ENCODE data around the gene DDX10.
"Not testable (repeated sequence)": the region's sequence is repeated elsewhere in the genome, so short reads cannot be mapped to it uniquely, and the experiment has no call there.

The DDX10 gene

GRCh38 chr11:108636222-108636621 is 28.6 kb upstream of the DDX10 start:
- Histone ChIP-seq H3K9ac (no peak overlapping the region), H3K79me2 (ENCODE audit: insufficient read depth, low read depth) (no peaks in the 10 kb centered on the region), H3K4me3 (IDR thresholded peaks at IDR 0.05; ENCODE audit: insufficient read depth, low read depth, low read length) (no peak overlapping the region), H3K27ac (no peak overlapping the region), H4K20me1 (ENCODE audit: insufficient read depth) (no peaks in the 10 kb centered on the region), H3K27me3 (ENCODE audit: insufficient read depth, low read depth) (no peaks in the 10 kb centered on the region), H2AFZ (ENCODE audit: low read depth) (no peak overlapping the region), H3K36me3 (ENCODE audit: insufficient read depth) (no peaks in the 10 kb centered on the region), H3K4me1 (ENCODE audit: low read depth, poor library complexity, severe bottlenecking) (no peaks in the 10 kb centered on the region), H3K4me2 (no peak overlapping the region)
- no peak for TF ChIP-seq CTCF (conservative IDR thresholded peaks at IDR 0.05; ENCODE audit: low read depth, low read length)

- Histone ChIP-seq H4K20me1 (ENCODE audit: insufficient read depth) (no peaks in the 10 kb centered on the region), H3K4me3 (IDR thresholded peaks at IDR 0.05; ENCODE audit: insufficient read depth, low read depth, low read length) (no peak overlapping the region), H2AFZ (ENCODE audit: low read depth) (no peak overlapping the region), H3K4me1 (ENCODE audit: low read depth, poor library complexity, severe bottlenecking) (no peaks in the 10 kb centered on the region), H3K9ac (no peak overlapping the region), H3K79me2 (ENCODE audit: insufficient read depth, low read depth) (no peaks in the 10 kb centered on the region), H3K27me3 (ENCODE audit: insufficient read depth, low read depth) (no peaks in the 10 kb centered on the region), H3K4me2 (no peak overlapping the region), H3K27ac (no peak overlapping the region), H3K36me3 (ENCODE audit: insufficient read depth) (no peaks in the 10 kb centered on the region)
- no peak for TF ChIP-seq CTCF (conservative IDR thresholded peaks at IDR 0.05; ENCODE audit: low read depth, low read length)
Measured at GRCh38 chr11:108639146-108639545, 25.7 kb upstream of the DDX10 start.

- H3K79me2 ChIP-seq (ENCODE audit: insufficient read depth, low read depth); H4K20me1 ChIP-seq (ENCODE audit: insufficient read depth); H3K4me2 ChIP-seq; H3K36me3 ChIP-seq (ENCODE audit: insufficient read depth); H3K4me1 ChIP-seq (ENCODE audit: low read depth, poor library complexity, severe bottlenecking); H3K27me3 ChIP-seq (ENCODE audit: insufficient read depth, low read depth); H2AFZ ChIP-seq (ENCODE audit: low read depth); H3K9ac ChIP-seq; H3K4me3 ChIP-seq (IDR thresholded peaks at IDR 0.05; ENCODE audit: insufficient read depth, low read depth, low read length); H3K27ac ChIP-seq: not testable (repeated sequence)
Measured at GRCh38 chr11:108641752-108642151, 23.1 kb upstream of the DDX10 start.

GRCh38 chr11:108643974-108644373 is 20.9 kb upstream of the DDX10 start:
- H4K20me1 ChIP-seq (ENCODE audit: insufficient read depth), result no peaks in the 10 kb centered on the region
- H3K4me1 ChIP-seq (ENCODE audit: low read depth, poor library complexity, severe bottlenecking), result no peaks in the 10 kb centered on the region
- H3K9ac ChIP-seq, result no peak overlapping the region
- no peak overlapping the region for H3K27ac ChIP-seq
- TF ChIP-seq CTCF (conservative IDR thresholded peaks at IDR 0.05; ENCODE audit: low read depth, low read length), result no peak
- no peaks in the 10 kb centered on the region for H3K36me3 ChIP-seq (ENCODE audit: insufficient read depth)
- H2AFZ ChIP-seq (ENCODE audit: low read depth), result no peak overlapping the region
- no peaks in the 10 kb centered on the region for H3K79me2 ChIP-seq (ENCODE audit: insufficient read depth, low read depth)
- H3K27me3 ChIP-seq (ENCODE audit: insufficient read depth, low read depth), result no peaks in the 10 kb centered on the region
- H3K4me3 ChIP-seq (IDR thresholded peaks at IDR 0.05; ENCODE audit: insufficient read depth, low read depth, low read length), result no peak overlapping the region
- no peak overlapping the region for H3K4me2 ChIP-seq

GRCh38 chr11:108645970-108646369 is 18.9 kb upstream of the DDX10 start:
- Histone ChIP-seq H4K20me1 (ENCODE audit: insufficient read depth) (no peaks in the 10 kb centered on the region), H3K79me2 (ENCODE audit: insufficient read depth, low read depth) (no peaks in the 10 kb centered on the region), H2AFZ (ENCODE audit: low read depth) (no peak overlapping the region), H3K4me2 (no peak overlapping the region), H3K27me3 (ENCODE audit: insufficient read depth, low read depth) (no peaks in the 10 kb centered on the region), H3K27ac (no peak overlapping the region), H3K4me1 (ENCODE audit: low read depth, poor library complexity, severe bottlenecking) (no peaks in the 10 kb centered on the region), H3K9ac (no peak overlapping the region), H3K36me3 (ENCODE audit: insufficient read depth) (no peaks in the 10 kb centered on the region), H3K4me3 (IDR thresholded peaks at IDR 0.05; ENCODE audit: insufficient read depth, low read depth, low read length) (no peak overlapping the region)
- TF ChIP-seq CTCF (conservative IDR thresholded peaks at IDR 0.05; ENCODE audit: low read depth, low read length), result no peak
